K562 treated with DMSO at 1 percent for 24 hours (cell line): Measurements from ENCODE around the gene ALOX15. TPM values are rescaled to one million over a fixed set of nuclear protein-coding genes. Genes with fewer than 3 reads are reported as not detected.

Experiments
- total RNA-seq: library from RNA; unstranded; fragments of 300-600 nt; gene quantifications from 2 replicates; pipeline ENCODE4 v1.2.3, GENCODE V29; 2022; ENCODE audit warnings: low read depth; ENCODE audit not compliant: insufficient read depth

Gene ALOX15, protein sequence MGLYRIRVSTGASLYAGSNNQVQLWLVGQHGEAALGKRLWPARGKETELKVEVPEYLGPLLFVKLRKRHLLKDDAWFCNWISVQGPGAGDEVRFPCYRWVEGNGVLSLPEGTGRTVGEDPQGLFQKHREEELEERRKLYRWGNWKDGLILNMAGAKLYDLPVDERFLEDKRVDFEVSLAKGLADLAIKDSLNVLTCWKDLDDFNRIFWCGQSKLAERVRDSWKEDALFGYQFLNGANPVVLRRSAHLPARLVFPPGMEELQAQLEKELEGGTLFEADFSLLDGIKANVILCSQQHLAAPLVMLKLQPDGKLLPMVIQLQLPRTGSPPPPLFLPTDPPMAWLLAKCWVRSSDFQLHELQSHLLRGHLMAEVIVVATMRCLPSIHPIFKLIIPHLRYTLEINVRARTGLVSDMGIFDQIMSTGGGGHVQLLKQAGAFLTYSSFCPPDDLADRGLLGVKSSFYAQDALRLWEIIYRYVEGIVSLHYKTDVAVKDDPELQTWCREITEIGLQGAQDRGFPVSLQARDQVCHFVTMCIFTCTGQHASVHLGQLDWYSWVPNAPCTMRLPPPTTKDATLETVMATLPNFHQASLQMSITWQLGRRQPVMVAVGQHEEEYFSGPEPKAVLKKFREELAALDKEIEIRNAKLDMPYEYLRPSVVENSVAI
- total RNA-seq = not detected in 2 replicates

DNA sequence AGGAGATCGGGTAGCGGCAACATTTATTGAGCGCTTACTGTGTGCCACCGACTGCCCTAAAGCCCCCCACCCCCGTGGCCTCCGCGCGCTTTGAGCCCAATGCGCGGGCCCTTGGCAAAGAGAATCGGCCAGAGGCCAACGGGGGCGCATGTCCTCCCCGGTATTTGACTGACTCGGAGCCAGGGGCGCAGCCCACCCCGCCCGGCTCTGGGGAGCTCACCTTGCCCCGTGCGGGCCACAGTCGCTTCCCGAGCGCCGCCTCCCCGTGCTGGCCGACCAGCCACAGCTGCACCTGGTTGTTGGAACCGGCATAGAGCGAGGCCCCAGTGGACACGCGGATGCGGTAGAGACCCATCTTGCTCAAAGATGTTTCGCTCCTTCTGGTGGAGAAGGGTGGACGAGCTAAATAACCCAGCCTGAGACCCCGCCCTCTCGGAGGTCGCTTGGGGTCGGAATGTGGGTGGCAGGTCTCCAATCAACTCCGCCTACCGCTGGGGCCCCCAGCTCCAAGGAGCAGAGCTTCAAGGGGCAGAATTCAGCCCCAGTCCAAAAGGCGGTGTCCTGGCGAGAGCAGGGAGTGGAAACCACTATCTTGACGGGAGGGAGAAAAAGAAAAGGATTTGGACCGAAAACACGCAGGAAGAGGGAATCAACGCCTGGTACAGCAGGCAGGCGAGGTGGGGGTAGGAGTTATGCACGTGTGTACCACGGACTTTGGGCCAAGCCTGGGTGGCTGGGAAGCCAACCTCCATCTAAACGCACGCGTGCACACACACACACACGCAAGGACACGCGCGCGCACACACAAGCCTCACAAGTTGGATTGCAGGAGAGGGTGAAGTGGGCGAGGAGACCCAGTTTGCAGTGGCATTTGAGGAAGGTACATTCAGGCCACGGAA, at the start of gene ALOX15:
ALOX15 (minus strand) TSS at position 382 of the 899 bp plus-strand sequence; CDS start at position 355, 27 bp downstream.

GRCh38 chr17:4584101-4584916, 57.2 kb downstream of the ALOX15 start, which contains the start of gene SMTNL2:
Gene SMTNL2 (plus strand): TSS chr17:4584529. CDS start chr17:4584606, 77 bp downstream.

Other genes starting within 250 kb of the ALOX15 start
- gene SPNS3, start 207.7 kb downstream of the ALOX15 start, total RNA-seq = not detected in 2 replicates
- gene SPNS2, start 142.8 kb downstream of the ALOX15 start, total RNA-seq = 0.44 TPM in 1 of 2 replicates, not detected in the other
- 17.8 and 18.5 TPM in 2 replicates for gene MYBBP1A, start 86.3 kb downstream of the ALOX15 start, total RNA-seq
- gene GGT6, start 81.1 kb downstream of the ALOX15 start, total RNA-seq = not detected in 2 replicates
- not detected in 2 replicates for gene SMTNL2, start 57.1 kb downstream of the ALOX15 start, total RNA-seq
- gene PELP1, start 62.5 kb upstream of the ALOX15 start, total RNA-seq = 52.3 and 54.2 TPM in 2 replicates
- 26.7 and 34.6 TPM in 2 replicates for gene ARRB2, start 69.0 kb upstream of the ALOX15 start, total RNA-seq
- 10.4 and 13.5 TPM in 2 replicates for gene MED11, start 89.8 kb upstream of the ALOX15 start, total RNA-seq
- gene ZMYND15, start 98.2 kb upstream of the ALOX15 start, total RNA-seq = not detected in 2 replicates
- 1.6 and 2.9 TPM in 2 replicates for gene CXCL16, start 98.2 kb upstream of the ALOX15 start, total RNA-seq
- gene TM4SF5, start 130.2 kb upstream of the ALOX15 start, total RNA-seq = not detected in 2 replicates
- 1.9 TPM in 1 of 2 replicates, not detected in the other for gene VMO1, start 144.7 kb upstream of the ALOX15 start, total RNA-seq
- gene GLTPD2, start 147.3 kb upstream of the ALOX15 start, total RNA-seq = 1.3 TPM in 1 of 2 replicates, not detected in the other
- 162 and 175 TPM in 2 replicates for gene PSMB6, start 154.5 kb upstream of the ALOX15 start, total RNA-seq
- 8.9 and 9.0 TPM in 2 replicates for gene PLD2, start 165.5 kb upstream of the ALOX15 start, total RNA-seq
- 30.9 and 35.6 TPM in 2 replicates for gene MINK1, start 191.7 kb upstream of the ALOX15 start, total RNA-seq